ENCODE results near the gene VAPA. TPM values are rescaled to one million over a fixed set of nuclear protein-coding genes. Genes with fewer than 3 reads are reported as not detected.

VAPA gene
- total and polyA plus RNA-seq, 10 of the 15 experiments (the other 5 are each of a cell fraction or from before 2014, with no cell fraction given): 70.9 to 252 (median 166) TPM

DNA sequence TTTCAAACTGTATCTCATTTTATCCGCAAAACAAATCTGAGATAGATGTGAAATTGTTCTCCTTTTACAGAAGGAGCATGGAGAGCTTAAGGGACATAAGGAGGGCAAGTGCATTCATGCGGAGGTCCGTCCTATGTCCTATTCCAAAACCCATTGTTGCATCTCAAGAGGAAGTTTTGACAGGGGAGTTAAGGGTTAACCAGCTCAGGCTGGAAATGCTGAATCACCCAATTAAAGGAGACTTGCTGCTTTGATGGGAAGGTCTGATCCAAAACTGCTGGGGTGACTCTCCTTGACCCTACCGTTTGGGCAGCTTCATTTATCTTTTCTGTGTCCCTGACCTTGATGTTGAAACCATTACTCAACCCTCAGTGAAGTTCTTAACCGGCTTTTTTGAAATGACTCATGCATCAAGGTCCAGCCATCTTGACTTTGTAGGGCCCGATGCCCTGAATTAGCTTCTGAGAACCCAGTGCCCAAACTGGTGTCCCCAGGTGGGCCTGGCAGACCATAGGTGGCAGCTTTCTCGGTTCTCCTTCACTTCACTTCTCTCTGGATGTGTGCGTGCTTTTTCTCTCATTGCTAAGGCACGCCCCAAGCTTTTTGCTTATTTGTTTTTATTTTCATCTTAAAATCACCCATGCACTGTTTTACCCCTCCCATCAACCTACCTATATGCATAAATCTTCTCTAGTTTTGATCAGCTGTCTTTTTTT, 43.9 kb upstream of the VAPA start:
- peak; percentile 73 for ATAC-seq

More for the DNA sequence above, 43.9 kb upstream of the VAPA start:
- intact Hi-C loops (cut with micrococcal nuclease; ENCODE audit: unreplicated experiment) (loop anchor here (10.0 kb wide), 1 partner anchor 75 kb away; no protein-coding TSS in a partner anchor), in situ Hi-C loops (cut with MboI) (no loop called here)
- no peaks in the 10 kb centered on the region for H4K20me1 ChIP-seq (ENCODE audit: control insufficient read depth, insufficient read depth)
- no peak overlapping the region for H3K9ac ChIP-seq (ENCODE audit: control insufficient read depth, insufficient read depth, low read length)
- peak overlapping the region; percentile 66 for H3K4me2 ChIP-seq (ENCODE audit: control insufficient read depth, insufficient read depth)
- TF ChIP-seq RAD51 (IDR thresholded peaks at IDR 0.05) (no peak), PAX5 (IDR thresholded peaks at IDR 0.05; ENCODE audit: borderline replicate concordance, low read depth, low read length) (0 out of 2 replicates have a peak, but pooled peaks have one; percentile 13), YY1 (IDR thresholded peaks at IDR 0.05; ENCODE audit: low read depth, low read length) (peak; percentile 73), JUNB (IDR thresholded peaks at IDR 0.05) (peak; percentile 84), BCL11A (IDR thresholded peaks at IDR 0.05; ENCODE audit: low read depth, low read length) (peak; percentile 33; the same call in 1 of the 2 replicates), TCF3 (IDR thresholded peaks at IDR 0.05; ENCODE audit: borderline replicate concordance, insufficient read depth, low read depth, low read length) (0 out of 2 replicates have a peak, but pooled peaks have one; percentile 20), SRF (IDR thresholded peaks at IDR 0.05; ENCODE audit: low read depth in 2 of 2, low read length in 2 of 2) (0 out of 4 replicates have a peak, but pooled peaks of 1 of the 2 experiments have one; percentile 28), IRF5 (IDR thresholded peaks at IDR 0.05; ENCODE audit: borderline replicate concordance) (no peak), IRF4 (IDR thresholded peaks at IDR 0.05; ENCODE audit: low read depth, low read length) (peak; percentile 69; the same call in 1 of the 2 replicates)
- DNase-seq (ENCODE audit: low read depth, low spot score) (peak; percentile 30), FAIRE-seq (no peak)
- H3K9me3 ChIP-seq (replicated peaks; ENCODE audit: control insufficient read depth, insufficient read depth, low read length): peaks cover 7% of the 10 kb centered on the region; the same call in 2 of the 3 replicates
- SMC1A ChIA-PET (ENCODE audit: uncharacterized antibody, unreplicated experiment): interaction anchor here (0.5 to 1.2 kb wide), 3 partner anchors 8 to 336 kb away, joined by 3 to 5 read pairs (median 3); no protein-coding TSS in a partner anchor
- peaks cover 11% of the 10 kb centered on the region for H3K4me1 ChIP-seq (ENCODE audit: control insufficient read depth, insufficient read depth, low read length)
- no peaks in the 10 kb centered on the region for H3K27me3 ChIP-seq (replicated peaks in 1 of 2; ENCODE audit: control insufficient read depth in 2 of 2, insufficient read depth in 2 of 2, low read length in 1 of 2)
- RAD21 ChIA-PET (ENCODE audit: unreplicated experiment): no interaction called here
- no peaks in the 10 kb centered on the region for H3K79me2 ChIP-seq (ENCODE audit: control insufficient read depth, insufficient read depth, low read length)
- no peaks in the 10 kb centered on the region for H3K36me3 ChIP-seq (ENCODE audit: control insufficient read depth in 2 of 2, insufficient read depth in 2 of 2, low read length in 1 of 2)
- no peak overlapping the region for H3K4me3 ChIP-seq
- H2AFZ ChIP-seq (ENCODE audit: control insufficient read depth, low read depth, low read length): peak overlapping the region; percentile 15
- WGBS (ENCODE audit: insufficient coverage, insufficient replicate concordance, low lambda C conversion rate, missing lambda C conversion rate): 13% methylated on average over 9 of the region's 9 CpGs
- no peak overlapping the region for H3K27ac ChIP-seq (ENCODE audit: control insufficient read depth, insufficient read depth)
- CTCF ChIA-PET: no interaction called here
- BruUV-seq (replicated peaks): no TSS peak
- POLR2A ChIA-PET: interaction anchor here (0.6 to 0.8 kb wide), 2 partner anchors 257 to 551 kb away, joined by 3 to 4 read pairs; no protein-coding TSS in a partner anchor

All from GM12878 (cell line).